Endothelial cell of hepatic sinusoid (primary cell): ENCODE results near the gene SLC5A6.
"Not testable (repeated sequence)": the region's sequence is repeated elsewhere in the genome, so short reads cannot be mapped to it uniquely, and the experiment has no call there.

Experiments used
- in situ Hi-C: cut with HindIII; loops from 2 replicates; pipeline ENCODE4 v1.10.0; 2017; ENCODE audit warnings: low sequenced_read_pairs

The SLC5A6 gene

DNA sequence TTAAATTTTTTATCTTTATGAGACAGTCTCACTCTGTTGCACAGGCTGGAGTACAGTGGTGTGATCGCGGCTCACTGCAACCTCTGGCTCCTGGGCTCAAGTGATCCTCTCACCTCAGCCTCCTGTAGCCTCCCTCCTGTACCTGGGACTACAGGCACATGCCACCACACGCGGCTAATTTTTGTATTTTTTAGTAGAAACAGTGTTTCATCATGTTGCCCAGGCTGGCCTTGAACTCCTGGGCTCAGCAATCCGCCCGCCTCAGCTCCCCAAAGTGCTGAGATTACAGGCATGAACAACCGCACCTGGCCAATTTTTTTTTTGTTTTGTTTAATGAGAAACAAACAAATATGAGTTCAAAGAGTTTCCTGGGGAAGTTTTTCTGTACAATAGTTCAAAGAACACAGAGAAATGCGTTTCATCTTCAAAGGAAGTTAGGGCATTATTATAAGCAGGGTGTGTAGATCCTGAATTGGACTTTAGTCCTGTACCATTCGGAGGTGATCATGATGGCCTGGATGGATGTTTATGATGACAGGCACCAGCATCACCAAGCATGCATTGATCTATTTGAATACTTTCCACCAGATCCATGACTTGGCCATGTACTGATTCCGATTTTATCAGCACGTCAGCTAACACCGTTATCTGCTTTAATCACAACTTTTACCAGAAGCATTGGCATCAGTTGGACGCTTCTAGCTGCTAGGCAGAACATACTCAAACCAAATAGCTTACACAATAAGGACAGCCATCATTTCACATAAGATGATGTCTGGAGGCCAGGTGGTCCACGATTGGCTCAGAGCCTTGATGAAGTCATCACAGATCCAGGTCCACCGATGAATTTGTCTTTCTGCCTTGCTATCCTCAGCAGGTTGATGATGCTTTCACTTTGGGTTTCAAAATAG is 34.4 kb downstream of the SLC5A6 start:
- in situ Hi-C loops, result no loop called here

DNA sequence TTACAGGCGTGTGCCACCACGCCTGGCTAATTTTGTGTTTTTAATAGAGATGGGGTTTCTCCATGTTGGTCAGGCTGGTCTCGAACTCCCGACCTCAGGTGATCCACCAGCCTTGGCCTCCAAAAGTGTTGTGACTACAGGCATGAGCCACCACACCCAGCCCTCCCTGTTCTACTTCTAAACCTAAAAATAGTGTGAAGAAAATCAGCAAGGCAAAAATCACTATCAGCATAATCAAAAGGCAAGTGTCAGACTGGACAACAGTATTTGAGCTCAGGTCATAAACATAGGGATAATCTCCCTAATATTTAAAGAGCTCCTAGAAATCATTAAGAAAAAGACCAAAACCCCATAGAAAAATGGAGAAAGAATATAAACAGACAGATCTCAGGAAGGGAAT is 36.3 kb downstream of the SLC5A6 start:
- in situ Hi-C loops, result not testable (repeated sequence)

DNA sequence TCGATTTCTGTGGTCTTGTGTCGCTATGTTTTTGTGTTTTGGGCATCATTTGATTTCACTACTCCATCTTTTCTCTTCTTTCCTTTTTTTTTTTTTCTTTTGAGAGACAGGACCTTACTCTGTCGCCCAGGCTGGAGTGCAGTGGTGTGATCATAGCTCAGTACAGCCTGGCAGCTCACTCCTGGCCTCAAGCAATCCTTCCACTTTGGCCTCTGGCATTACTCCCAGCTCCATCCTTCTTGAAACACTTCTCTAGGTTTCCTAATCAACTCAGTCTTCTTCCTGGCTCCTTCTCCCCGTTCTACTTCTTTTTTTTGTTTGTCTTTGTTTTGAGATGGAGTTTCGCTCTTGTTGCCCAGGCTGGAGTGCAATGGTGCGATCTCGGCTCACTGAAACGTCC is 36.7 kb downstream of the SLC5A6 start:
- in situ Hi-C loops, result no loop called here

DNA sequence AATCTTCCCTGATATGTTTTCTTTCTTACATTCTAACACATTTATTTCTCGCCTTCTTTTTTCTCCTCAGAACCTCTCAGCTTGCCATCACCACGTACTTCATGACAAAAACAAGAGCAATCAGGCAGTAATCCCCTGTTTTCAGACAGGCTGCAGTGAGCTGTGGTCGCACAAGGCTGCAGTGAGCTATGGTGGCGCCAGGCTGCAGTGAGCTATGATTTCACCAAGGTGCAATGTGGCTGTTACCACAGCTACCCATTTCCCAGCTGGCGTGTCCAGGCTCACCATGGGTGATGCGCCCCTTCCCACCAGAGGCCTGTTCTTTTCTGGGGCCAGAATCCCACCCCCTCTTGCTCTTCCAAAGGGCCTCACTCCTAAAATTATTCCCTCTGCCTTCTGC is 37.4 kb downstream of the SLC5A6 start:
- in situ Hi-C loops, result no loop called here

DNA sequence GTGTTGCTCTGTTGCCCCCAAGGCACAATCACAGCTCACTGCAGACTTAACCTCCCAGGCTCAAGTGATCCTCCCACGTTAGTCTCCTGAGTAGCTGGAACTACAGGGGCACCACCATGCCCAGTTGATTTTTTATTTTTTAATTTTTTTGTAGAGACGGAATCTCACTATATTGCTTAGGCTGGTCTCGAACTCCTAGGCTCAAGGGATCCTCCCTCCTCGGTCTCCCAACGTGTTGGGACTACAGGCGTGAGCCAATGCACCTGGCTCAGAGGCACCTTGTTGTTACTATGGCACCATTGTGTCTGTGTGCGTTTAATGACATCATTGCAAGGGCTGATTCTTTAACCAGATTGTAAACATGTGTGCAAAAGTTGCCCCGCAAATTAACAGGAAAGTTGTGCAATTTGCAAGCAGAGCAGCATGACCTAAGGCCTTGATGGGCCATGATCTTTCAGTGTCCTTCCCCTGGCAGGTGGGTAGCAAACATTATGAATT is 40.7 kb downstream of the SLC5A6 start:
- in situ Hi-C loops, result no loop called here

DNA sequence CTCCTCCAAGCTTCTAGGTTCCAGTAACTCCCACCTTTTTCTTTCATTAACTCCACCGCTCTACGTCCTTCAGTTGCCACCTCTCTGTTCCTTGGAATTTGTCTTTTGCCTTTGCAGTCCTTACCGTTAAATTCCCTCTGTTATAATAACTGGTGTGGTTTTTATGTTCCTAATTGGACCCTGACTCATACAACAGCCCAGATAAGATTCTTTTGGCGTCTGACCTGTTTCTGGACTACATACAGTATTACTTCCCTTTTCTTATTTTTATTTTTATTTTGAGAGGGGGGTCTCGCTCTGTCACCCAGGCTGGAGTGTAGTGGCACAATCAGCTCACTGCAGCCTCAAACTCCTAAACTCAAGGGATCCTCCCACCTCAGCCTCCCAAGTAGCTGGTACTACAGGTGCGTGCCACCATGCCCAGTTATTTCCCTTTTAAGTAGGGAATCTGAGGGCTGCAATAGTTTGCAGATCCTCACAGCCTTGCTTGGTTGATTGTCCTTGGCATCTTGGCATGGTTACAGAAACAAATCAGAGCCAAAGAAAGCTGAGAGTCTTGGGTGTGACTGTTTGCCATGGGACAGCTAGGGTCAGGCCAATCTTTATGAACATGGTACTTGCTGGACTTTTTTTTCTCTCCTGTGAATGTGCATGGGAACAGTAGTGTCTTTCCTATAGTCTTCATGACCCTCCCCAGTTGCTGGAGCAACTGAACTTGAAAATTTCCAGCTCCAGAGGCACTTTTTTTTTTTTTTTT is 41.3 kb downstream of the SLC5A6 start:
- in situ Hi-C loops, result no loop called here

DNA sequence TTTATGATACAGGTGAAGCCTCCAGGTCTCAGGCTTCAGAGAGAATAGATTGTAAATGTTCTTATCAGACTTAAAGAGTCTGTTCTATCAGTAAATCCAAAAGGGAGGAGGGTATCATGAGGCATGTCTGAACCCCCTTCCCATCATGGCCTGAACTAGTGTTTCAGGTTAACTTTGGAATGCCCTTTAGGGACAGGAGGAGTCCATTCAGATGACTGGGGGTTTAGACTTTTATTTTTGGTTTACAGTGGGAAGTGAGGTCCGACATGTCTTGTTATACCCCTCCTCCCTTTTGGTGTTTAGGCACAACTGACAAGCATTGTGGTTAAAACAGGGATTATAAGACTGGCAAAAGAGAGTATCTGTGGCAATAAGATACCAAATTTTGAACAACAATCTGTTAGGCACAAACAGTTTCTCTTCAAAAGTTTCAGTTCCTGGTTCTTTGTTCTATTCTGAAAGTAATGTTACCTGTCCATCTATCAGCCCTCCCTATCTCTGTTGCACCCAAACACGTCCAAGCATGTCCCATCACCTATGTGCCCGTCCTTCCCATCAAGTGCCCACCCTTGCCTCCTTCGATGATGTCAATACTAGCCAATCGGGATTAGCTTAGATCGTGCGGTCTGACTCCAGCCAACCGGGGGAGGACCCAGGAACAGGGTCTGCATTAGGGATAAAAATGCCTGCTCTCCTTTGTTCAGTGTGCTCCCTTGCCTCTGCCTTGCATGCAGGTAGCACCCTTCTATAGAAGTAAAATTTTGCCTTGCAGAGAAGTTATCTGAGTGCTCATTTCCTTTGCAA is 46.9 kb downstream of the SLC5A6 start:
- in situ Hi-C loops, result loop anchor here (5.0 kb wide), 2 partner anchors 38 to 82 kb away; no protein-coding TSS in a partner anchor

DNA sequence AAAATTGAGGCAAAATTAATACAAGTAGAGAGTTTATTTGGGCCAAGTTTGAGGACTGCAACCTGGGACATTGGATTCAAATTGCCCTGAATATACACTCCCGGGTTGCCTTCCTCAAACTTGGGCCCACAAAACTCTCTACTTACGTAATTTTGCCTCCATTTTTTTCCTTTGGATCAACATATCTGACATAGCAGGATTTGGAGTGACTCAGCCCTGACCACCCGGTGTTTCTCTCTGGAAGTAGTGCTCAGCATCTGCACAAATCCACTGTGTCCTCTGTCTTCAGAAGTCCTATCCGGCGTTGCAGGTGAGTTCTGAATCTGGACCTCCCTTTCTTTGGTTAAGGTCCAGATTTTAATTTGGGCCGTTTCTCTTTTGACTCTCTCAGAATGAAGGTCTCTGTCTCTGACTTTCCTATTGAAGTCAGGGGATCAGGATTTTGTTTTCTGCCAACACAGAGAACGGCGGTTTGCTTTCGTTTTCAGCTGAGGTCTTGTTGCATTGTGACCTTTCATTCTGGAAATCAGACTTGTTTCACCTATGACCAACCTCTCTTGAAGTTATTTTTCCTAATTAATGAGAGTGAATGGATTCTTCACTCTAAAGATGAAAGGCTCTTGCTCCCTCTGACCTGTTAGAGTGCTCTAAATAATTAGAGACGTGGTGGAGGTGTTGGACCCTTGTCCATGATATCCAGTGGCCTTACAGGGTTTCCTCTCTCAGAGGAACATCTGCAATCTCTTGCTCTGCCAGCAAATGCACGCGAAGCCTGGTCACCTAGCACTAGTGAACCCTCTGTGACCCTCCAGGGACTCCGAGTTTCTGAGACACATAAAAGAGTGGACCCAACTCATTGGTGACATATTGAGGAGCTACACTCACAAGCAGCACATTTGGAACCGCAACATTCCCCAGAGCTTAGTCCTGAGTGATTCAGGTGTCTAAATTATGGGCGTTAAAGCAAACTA is 49.6 kb downstream of the SLC5A6 start:
- in situ Hi-C loops, result no loop called here

DNA sequence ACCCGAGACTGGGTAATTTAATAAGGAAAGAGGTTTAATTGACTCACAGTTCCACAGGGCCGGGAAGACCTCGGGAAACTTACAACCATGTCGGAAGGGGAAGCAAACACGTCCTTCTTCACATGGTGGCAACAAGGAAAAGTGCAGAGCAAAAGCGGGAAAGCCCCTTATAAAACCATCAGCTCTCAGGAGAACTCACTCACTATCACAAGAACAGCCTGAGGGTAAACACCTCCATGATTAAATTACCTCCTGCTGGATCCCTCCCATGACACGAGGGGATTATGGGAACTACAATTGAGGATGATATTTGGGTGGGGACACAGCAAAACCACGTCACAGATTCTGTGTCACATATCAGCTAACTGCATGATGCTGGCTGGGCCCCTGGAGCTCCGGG is 51.9 kb downstream of the SLC5A6 start:
- in situ Hi-C loops, result no loop called here

DNA sequence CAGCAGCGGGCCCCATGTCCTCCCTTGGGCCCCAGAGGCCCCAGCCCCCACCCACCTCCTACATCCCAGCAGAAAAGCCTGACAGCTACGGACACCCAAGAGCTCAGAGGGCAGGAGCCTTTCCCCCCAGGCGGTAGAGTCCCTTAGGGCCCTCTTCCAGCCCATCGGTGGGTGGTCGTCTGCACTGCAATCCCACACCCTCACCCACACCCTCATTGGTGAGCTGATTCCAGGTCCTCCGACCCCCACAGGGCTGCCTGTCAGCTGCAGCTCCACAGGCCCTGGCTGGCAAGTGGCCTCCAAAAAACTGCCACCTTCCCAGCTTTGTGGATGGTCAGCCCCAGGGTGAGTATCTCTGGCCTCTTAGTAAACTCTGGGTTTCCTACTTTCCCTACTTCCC is 52.8 kb downstream of the SLC5A6 start:
- in situ Hi-C loops, result no loop called here

DNA sequence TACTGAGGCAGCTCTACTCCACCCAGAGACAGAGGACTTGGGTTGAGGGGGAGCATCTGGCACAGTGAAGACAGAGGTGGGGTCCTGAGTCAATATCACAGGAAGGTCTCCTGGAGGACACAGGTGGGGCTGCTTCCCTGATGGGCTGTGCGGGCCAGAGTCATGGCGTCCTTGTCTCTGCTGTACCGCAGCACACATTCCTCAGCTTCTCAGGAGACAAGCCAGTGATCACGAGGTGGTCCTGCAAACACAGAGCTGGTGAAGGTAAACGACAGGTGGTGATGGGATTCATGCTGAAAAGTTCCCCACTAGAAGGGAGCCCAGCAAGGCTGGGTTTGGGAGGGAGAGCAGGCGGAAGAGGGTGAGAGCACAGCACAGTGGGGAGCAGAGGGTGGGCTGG is 53.6 kb downstream of the SLC5A6 start:
- in situ Hi-C loops, result no loop called here

DNA sequence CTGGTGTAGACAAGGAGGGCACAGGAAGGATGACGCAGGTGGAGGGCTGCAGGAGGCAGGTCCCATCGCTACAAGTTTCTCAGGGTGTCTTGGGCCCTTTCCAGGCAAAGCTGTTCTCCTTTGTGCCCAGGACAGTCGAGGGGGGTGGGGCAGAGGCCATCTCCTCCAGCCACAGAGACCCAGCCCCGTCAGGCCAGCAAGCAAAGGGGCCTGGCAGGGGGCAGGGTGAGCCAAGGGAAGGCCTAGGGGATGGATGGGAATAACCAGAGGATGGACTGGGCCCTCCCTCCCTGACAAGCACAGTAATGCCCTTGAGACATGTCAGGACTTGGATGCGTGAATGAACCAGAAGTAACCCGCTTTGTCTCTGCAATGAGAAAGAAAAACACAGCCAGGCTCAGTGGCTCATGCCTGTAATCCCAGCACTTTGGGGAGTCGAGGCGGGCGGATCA is 57.0 kb downstream of the SLC5A6 start:
- in situ Hi-C loops, result no loop called here

DNA sequence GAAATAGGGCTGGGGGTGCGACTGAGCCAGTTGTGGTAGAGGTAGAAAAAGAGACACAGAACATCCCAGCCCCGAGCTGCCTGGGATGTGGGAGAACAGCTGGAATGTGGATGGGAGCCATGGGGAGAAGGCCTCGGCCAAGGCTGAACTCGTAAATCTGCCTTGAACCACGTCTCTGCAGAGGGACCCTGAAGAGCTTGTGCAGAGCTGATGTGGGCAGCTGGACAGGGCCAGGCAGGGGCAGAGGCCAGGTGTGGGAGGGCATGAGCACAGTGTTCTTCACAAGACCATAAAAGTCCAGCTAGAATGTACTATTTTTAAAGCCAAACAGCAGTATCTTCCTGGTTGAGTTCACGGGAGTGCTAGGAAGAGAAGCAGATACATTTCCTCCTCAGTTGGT is 57.6 kb downstream of the SLC5A6 start:
- in situ Hi-C loops, result no loop called here

DNA sequence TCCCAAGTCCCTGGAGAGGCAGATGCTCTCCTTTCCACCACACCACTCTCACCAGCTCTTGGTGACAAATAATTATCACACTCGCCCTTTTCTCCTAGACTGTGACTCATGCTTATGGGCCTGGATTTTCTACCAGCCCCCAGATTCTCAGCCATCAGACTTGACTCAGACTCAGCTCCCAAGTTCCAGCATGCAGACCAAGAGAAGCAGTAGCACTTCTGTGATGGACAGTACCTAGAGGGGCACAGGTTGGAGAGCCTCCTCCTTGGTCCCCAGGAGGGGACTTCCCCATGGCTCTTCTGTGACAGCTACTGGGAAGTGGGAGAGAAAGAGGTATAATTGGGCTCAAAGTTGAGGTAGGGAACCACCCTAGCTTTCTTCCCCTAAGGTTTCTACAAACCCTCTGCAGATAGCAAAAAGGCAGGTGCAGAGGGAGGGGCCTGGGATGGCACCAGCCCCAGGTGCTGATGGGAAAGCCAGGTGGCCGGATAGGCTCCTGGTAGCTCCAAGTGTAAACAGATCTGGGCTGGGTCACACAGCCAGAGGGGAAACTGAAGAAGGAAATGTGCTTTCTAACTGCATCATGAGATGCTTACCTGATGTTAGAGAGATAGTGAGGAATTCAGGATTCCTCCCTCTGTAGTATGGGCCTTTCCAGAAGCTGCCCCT is 59.1 kb downstream of the SLC5A6 start:
- in situ Hi-C loops, result no loop called here

DNA sequence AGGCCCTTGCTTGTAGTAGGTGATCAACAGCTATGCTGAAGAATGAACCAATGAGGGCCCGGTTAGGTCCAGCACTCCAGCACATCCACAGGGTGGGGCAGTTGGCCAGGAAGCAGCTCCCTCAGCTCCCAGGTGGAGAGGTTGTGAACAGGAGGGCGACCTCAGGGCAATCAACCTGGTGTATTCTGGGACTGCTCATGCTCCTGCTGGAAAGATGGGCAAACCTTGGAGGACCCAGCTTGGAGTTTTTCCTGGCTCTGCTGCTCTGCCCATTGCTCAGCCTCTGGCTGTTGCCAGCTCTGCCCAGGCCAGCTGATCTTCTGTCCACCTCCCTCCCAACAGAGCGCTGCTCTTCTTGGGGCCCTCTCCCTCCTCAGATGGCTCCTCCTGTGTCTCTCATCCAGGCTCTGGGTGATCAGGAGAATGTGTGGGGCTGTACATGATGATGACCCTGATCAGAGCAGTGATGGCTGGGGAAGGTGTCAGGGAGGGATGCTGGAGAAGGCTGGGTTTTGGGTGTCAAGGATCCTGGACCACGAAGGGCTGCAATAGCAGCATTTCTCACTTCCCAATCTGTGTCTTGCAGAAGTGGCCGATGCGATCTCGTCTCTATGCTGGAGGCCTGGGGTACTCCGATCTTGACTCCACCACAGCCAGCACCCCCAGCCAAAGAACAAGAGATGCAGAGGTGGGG is 59.8 kb downstream of the SLC5A6 start:
- in situ Hi-C loops, result no loop called here

DNA sequence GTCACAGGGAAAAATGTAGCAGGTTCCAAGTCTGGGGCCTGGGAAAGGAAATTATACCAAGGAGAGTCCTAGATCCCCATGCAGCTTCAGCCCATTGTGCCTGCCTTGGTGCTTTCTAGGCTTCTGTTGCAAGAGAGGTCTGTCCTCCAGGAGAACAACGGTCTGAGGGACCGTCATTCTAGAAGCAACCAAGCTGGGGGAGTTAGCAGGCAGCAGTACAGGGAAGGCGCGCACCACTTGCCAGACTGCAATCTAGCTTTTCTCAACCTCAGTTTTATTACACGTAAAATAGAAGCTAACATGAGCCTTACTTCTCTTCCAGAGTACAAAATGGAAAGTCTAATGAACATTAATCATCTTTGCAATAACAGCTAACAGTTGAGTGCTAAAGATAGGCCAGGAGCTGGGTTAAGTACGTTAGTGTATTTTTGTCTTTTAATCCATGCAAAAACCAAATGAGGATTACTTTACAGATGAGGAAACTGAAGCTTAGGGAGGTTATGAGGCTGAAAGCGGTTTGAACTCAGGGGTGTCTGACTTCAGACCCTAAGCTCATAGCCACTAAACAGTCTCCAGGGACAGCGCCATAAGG is 61.3 kb downstream of the SLC5A6 start:
- in situ Hi-C loops, result no loop called here
